ENCODE data around the gene LCLAT1. TPM values are rescaled to one million over a fixed set of nuclear protein-coding genes. Genes with fewer than 3 reads are reported as not detected.
"Not testable (repeated sequence)": the region's sequence is repeated elsewhere in the genome, so short reads cannot be mapped to it uniquely, and the experiment has no call there.

LCLAT1 gene
- polyA plus RNA-seq, 12 donors, result 6.9 to 11.2 (median 9.2) TPM; not detected in 1

DNA sequence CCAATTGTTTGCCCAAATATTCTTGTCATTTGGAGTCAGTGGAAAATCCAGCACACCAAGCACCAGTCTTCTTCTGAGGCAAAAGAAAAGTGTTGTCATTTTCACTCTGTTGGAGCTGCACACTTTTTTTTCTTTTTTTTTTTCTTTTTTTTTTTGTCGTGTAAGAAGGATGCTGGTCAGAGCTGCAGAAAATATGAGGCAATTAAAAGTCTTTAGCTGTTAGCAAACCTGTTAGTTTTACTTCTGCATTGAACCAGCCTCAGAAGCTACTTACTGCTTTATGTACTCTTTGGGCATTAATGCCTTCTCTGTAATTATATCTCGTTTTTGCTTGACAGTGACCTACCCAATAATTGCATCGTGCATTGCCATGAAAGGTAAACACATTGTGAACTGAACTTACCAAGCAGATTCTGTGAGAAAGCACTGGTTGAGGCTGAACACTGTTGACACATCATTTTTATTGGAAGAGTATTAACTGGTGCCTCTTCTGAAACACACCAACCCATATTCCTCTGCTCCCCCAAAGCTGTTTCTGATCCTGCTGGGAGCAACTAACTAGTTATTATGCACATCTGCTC, 194.8 kb downstream of the LCLAT1 start:
- DNase-seq, result no peak

DNA sequence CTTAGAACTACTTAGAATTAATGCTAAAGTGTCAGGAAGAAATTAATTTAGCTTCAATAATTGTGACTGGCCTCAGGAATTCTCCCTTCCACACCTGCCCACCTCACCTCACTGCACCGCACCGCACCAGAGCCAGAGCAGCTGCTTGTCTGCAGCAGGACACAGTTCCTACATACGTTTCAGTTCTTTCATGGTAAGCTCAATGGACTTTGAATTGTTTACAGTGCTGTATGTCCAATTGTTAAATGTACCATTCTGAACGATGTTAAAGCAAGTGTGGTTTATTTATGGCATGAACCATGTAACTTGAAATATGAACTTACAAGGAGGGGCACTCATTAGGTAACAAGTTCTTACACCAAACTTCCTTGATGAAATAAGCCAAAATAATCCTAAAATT, 196.0 kb downstream of the LCLAT1 start:
- DNase-seq, result not testable (repeated sequence)

- no peak for DNase-seq
Measured at GRCh38 chr2:30643674-30644073, 196.6 kb downstream of the LCLAT1 start.

DNA sequence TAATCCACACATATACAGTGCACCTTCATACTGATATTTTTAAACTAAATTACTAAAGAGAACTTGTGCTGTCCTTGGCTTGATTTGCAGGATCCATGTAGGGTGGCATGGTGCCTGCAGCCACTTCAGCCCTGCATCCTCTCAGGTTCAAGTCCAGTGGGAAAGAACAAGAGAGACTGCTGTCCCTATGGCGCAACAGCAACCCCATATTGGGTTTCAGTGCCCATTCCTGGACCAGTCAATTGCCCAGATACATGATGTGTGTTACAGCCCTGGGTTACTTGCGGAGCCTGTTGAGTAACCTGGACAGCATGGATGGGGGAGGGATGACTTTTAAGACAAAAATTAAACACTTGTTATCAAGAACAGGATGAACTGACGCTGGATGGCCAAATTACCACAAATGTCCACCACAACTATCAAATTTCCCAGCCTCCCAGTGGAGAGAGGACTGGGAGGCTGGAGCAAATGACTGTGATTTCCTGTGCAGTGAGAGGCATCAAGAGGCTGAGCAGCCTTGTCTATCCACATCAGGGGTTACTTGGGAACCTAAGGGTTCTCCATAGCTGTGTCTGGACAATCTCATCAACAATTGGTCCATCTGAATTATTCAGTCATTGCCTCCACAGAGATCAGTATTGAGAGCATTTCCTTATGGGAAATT, 198.2 kb downstream of the LCLAT1 start:
- DNase-seq, result no peak

- DNase-seq, result no peak
Measured at GRCh38 chr2:30645745-30646119, 198.7 kb downstream of the LCLAT1 start.

DNA sequence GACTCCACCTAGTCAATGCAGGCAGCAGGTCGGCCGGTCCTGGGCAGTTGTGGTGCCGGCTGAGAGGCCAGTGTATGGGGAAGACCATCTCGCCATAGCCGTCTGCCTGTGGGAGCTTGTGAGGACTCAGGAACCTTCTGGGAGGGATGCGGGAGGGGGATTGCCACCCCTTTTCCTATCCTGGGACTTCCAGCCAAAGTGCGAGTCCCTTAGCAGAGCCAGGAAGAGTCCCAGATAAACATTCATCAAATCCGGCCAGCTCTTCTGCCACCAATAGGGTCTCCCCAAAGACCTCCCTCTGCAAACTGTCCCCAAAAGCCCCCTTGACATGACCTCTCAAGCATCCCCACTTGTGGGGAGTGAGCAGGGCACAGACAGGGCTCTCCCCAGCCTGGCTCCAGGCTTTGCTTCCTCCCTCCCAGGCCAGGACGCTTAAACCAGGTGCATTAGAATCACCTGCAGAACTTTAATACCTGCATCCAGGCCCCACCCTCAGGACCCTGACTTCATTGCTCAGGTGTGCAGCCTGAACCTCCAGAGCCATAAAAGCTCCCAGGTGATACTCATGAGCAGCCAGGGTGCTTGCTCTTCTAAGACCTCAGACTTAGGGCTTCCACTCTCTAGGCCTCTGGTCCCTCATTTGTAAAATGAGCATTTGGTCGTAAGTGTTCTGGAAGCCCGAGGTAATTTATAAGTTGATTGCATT, 200.9 kb downstream of the LCLAT1 start:
- DNase-seq, result no peak

DNA sequence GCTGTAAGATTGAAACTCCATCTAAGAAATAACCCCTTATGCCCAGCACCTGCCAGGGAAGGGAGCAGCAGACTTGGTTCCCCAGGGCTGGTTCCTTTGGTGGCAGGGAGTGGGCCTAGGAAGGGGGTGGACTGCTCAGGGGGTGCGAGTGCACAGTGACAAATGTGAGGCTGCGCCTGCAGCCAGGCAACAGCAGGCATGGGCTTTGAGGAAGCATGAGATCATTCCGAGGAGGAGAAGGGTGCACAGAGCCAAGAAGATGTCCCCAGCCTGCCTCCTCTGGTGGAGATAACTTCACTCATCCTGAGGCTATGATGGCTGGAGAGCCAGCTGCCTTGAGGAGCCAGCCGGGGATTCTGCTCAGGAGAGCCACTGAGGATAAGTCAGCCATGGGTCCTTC, 202.2 kb downstream of the LCLAT1 start:
- no peak for DNase-seq

DNA sequence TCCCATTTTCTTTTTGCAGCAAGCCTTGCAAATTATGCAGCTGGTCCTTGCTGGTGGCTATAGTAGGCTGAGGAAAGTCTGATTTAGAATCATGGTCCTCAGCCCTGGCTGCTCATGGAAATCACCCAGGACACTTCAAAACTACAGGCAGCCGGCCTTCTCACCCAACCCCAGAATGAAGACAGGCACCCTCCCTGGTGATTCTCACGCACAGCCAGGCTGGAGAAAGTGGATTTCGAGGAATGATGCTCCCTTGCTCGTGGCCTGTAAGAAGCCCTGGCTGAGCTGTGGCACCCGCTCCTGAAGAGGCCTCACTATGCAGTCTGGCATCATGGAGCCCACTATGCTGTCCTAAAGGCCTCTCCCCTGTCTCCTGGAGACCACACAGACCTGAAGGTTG, 202.8 kb downstream of the LCLAT1 start:
- no peak for DNase-seq

DNA sequence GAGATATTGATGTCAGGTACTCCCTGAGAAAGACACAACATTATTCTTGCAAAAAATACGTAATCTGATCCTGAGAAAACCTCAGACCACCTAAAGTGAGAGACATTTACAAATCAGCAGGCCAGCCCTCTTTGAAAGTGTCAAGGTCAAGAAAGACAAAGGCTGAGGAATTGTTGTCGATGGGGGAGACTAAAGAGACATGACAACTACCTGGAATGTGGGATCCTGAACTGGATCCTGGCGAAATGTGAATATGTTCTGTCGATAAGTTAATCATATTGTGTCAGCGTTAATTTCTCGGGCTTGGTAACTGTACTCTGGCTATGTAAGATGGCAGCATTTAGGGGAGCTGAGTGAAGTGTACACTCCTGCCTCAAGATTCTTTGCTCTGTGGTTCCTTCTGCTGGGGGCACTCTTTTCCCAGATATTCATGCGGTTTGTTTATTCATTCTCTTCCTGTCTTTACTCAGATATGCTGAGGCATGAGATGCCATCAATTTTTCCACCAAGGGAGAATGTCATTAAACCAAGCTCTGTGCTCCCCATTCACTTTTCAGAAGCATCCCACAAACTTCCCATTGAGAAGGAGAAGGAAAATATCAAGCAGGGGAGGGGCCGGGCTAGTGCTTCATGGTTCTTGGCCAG, 205.3 kb downstream of the LCLAT1 start:
- no peak for DNase-seq

DNA sequence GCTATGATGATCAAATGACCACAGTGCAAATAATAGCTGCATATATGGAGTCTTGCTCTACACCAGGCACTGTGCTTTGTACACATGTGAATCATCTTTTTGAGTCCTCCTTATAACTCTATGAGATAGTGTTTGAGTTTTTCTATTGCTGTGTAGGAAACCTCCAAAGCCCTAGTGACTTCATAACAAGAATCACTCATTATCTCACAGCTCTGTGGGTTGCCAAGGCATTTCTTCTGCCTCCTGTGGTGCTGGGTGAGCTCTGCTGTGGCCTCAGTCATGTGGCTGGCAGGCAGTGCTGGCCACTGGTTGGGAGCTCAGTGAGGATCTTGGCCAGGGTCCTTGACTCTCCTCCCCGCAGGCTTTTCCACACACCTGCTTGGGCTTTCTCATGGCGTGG, 206.8 kb downstream of the LCLAT1 start:
- no peak for DNase-seq

- DNase-seq, result no peak
Measured at GRCh38 chr2:30654404-30654803, 207.4 kb downstream of the LCLAT1 start.

DNA sequence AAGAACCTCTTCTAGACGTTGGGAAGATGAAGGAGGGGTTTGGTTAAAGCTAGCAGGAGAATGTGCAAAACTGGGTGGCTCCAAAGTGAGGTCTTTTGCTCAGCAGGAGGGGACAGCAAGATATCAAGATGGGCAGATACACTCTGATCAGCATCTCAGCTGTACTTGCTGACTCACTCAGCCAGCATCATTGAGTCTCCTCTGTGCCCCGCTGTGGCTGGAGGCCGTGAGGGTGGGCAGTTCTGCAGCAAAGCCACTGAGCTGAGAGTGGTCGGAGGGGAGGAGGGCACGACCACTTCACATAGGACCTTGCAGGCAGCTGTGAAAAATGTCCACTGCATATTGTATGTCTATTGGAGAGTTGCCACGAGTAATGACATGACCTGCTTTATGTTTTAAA, 208.2 kb downstream of the LCLAT1 start:
- DNase-seq, result no peak

- no peak for DNase-seq
Measured at GRCh38 chr2:30655660-30656059, 208.6 kb downstream of the LCLAT1 start.

GRCh38 chr2:30656079-30656478, 209.0 kb downstream of the LCLAT1 start:
- DNase-seq, result no peak

DNA sequence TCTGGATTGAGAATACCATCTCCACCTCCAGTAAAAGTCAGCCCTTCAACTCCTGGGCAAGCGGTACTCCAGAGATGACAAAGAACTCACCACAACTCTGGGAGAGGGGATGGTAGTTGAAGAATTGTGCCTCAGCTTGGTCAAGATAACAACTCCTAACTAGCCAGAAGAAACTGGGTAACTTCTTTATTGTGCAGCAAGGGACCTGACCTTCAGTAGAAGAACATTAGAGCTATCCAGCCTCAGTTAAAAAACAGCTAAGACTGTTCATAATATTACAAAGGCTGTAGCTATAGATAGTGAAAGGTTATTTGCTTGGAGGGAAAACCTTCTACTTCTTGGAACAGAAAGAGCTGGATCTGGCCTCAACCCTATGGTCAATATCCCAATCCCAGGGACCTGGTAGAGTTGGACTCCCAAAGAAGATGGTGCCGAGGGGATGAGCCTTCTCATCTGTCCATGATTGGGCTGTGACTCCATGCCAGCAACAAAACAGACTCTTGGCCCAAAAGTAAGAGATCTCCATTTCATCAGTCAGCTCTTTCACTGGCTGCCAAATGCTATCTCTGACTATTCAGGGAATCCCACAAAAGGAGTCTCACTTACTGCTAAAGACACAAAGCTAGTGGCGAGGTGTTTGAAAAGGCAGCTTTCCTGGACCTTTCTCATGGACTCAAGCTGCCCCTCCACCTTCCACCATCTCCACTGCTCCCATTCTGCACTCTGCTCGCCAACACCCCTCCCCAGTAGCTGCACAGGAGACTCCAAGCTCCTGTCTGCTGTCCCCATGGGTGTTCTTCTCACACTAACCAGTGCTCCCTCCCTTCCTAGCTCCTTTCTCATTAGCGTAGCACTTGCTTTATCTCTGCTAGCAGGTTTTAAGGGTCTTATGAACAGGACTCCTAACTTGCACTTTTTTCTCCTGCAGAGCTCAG, 214.4 kb downstream of the LCLAT1 start:
- DNase-seq, result no peak

DNA sequence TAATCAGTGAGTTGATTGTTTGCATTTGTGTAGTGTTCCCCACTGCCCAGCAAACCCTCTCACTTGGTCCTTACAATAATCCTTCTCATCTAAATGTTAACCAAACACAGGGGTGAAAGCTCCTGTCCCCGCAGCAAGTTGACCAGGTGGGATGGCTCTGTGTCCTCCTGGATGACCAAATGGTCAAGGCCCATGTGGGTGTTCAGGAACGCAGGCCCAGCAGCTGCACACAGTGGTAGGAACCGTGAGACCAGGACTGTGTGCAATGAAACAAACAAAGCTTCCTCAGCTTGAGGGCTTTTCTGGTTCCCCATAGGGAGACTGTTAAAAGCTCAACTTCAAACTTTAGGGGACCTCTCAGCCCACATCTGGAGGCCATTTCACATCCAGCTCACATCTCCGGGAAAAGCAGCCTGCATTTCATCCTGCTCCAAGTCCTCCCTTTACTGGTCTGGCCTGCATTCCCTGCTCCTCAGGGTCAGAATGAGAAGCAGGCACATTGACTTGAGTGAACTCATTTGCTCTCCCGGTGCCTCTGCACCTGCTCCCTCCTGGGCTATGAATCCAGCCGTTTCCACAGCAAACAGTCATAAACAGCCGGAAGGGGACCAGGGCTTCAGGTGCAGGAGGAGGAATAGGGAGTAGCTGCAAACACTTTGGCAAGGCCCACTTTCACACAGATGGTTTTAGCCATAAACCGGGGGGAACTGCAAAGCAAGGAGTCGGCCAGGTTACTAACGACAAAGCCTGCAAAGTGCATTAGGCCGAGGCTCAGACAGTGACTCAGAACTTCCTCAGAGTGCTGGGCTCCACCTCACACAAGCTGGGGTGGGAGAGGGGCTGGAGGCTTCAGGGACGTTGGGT, 215.5 kb downstream of the LCLAT1 start:
- peak; percentile 91 for DNase-seq

- no peak for DNase-seq
Measured at GRCh38 chr2:30663321-30663720, 216.3 kb downstream of the LCLAT1 start.

DNA sequence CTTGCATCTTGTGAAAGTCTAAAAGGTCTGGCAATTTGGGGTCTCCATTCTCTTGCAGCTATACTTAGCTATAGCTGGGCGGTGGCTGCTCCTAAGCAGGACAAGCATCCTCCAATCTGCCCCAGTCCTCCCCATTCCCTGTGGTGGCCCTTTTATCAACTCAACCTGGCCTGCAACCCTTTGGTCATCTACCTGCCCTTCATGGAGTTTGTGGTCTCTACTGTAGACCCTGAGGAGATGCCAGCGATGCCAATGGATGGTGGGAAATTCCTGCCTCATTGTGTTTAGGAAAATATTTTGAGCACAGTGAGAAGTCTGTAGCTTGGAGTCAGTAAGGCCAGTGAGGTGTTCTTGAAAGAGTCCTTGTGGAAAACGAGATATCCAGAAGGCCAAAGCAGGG, 216.8 kb downstream of the LCLAT1 start:
- DNase-seq, result no peak

DNA sequence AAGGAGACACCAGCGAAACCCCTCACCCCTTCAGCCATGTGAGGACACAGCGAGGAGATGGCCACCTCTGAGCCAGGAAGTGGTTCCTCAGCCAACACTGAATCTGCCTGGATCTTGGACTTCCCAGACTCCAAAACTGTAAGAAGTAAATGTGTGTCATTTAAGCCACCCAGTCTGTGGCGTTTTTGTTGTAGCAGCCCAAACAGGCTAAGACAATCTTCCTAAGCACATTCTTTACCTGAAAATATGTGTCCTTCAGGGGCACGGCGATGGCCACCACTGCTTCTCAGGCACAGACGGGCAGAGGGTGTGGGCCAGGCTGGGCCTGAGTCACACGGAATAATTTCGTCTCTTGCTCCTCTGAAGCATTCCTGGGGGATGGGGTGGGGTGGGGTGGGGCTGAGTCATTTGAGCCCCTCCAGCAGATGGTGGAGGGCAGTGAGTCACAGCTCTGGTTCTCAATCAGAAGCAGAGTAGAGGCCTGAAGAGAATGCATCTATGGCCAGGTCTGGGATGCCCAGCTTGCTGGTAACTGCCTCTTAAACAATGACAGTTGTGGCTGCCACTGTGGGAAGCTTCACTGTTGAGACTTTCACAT, 217.8 kb downstream of the LCLAT1 start:
- no peak for DNase-seq

- no peak for DNase-seq
Measured at GRCh38 chr2:30665761-30666265, 218.8 kb downstream of the LCLAT1 start.

All from muscle of arm (tissue), 12 donors.